Panc1 (cell line): ENCODE results near the gene EPHB2. TPM values are rescaled to one million over a fixed set of nuclear protein-coding genes. Genes with fewer than 3 reads are reported as not detected.

ENCODE experiments used
- ATAC-seq: fragments of 200-7000 bp; cut with Tn5 transposase; 2 replicates; pipeline ENCODE4 v1.9.1; 2020; ENCODE audit warnings: mild to moderate bottlenecking, moderate library complexity
- BruUV-seq: library from RNA; stranded (reverse); fragments of 400-500 nt; replicated peaks from 2 replicates; lab custom pipeline; 2021; lab: Mats Ljungman, UMichigan
- CTCF ChIA-PET: fragments of 300-600 bp; sonication (Branson Sonifier 250); formaldehyde crosslinking; loops from one replicate; lab custom pipeline; 2022; ENCODE audit warnings: antibody characterized with exemption; lab: Charles Lee
- POLR2A ChIA-PET: fragments of 300-600 bp; sonication (Branson Sonifier 250); formaldehyde crosslinking; loops from one replicate; lab custom pipeline; 2022; ENCODE audit warnings: antibody characterized with exemption; lab: Charles Lee
- DNase-seq: peaks from one replicate; pipeline ENCODE4 v3.0.0-alpha.2; 2010; ENCODE audit warnings: low read depth, low spot score
- H3K27ac ChIP-seq: 2 replicates; pipeline ENCODE4 v1.5.1; 2011; ENCODE audit warnings: mild to moderate bottlenecking, low read length, inconsistent platforms
- H3K27me3 ChIP-seq: fragments of 200-500 bp; sonication (Bioruptor generic); 2 replicates; pipeline ENCODE4 v1.6.0; 2014; ENCODE audit warnings: low read length, inconsistent platforms; ENCODE audit not compliant: control insufficient read depth, insufficient read depth
- H3K36me3 ChIP-seq: fragments of 200-500 bp; sonication (Bioruptor generic); 2 replicates; pipeline ENCODE4 v1.5.1; 2014; ENCODE audit warnings: inconsistent platforms, mild to moderate bottlenecking, low read length, moderate library complexity; ENCODE audit not compliant: control insufficient read depth, insufficient read depth
- H3K4me1 ChIP-seq: 2 replicates; pipeline ENCODE4 v1.5.1; 2011; ENCODE audit warnings: inconsistent platforms, mild to moderate bottlenecking, low read length, moderate library complexity; ENCODE audit not compliant: control insufficient read depth, insufficient read depth
- H3K4me3 ChIP-seq, 2 experiments: 2 replicates each; pipeline ENCODE4 v1.5.1; 2011 to 2012; ENCODE audit warnings: low read depth in 2 of 2, low read length in 2 of 2, mild to moderate bottlenecking in 2 of 2, inconsistent platforms in 1 of 2, moderate library complexity in 1 of 2
- H3K9me3 ChIP-seq: fragments of 200-500 bp; sonication (Bioruptor generic); 2 replicates; pipeline ENCODE4 v1.5.1; 2014; ENCODE audit warnings: low read depth, mild to moderate bottlenecking, inconsistent platforms, low read length, moderate library complexity; ENCODE audit not compliant: control insufficient read depth, insufficient read depth
- CTCF ChIP-seq: fragments of 450-650 bp; IDR thresholded peaks from 2 replicates; pipeline ENCODE4 v1.5.1; 2017; ENCODE audit warnings: mild to moderate bottlenecking
- POLR2AphosphoS5 ChIP-seq: IDR thresholded peaks from 2 replicates; pipeline ENCODE4 v1.6.1; 2012; ENCODE audit warnings: mild to moderate bottlenecking, low read depth, low read length, moderate library complexity
- REST ChIP-seq, 2 experiments: IDR thresholded peaks; 2 replicates each; pipeline ENCODE4 v1.6.1; 2011 to 2012; ENCODE audit warnings: low read depth in 2 of 2, control low read depth in 1 of 2, low read length in 1 of 2, mild to moderate bottlenecking in 1 of 2, moderate library complexity in 1 of 2; ENCODE audit not compliant: insufficient read depth in 1 of 2
- SIN3A ChIP-seq: IDR thresholded peaks from 2 replicates; pipeline ENCODE4 v1.6.1; 2012; ENCODE audit warnings: low read depth, mild to moderate bottlenecking, low read length, moderate library complexity, borderline replicate concordance; ENCODE audit not compliant: insufficient read depth
- TCF7L2 ChIP-seq: IDR thresholded peaks from 2 replicates; pipeline ENCODE4 v1.6.1; 2011; ENCODE audit warnings: mild to moderate bottlenecking, low read depth, low read length, inconsistent platforms
- in situ Hi-C: cut with HindIII; loops from 2 replicates; pipeline ENCODE4 v1.10.0; 2016; ENCODE audit warnings: low sequenced_read_pairs, low pct_unique_long_range_greater_than_20kb
- intact Hi-C: fragments of 100-400 bp; cut with micrococcal nuclease; formaldehyde crosslinking; loops from one replicate; pipeline ENCODE4 v1.10.0; 2022; ENCODE audit not compliant: unreplicated experiment
- total RNA-seq: library from RNA; stranded (reverse); gene quantifications from one replicate; pipeline ENCODE4 v1.2.1, GENCODE V29; 2021; ENCODE audit not compliant: unreplicated experiment

Gene EPHB2
- total RNA-seq, 1 experiment from 2014 or later: 29.0 TPM

- Histone ChIP-seq H3K4me1 (no peaks in the 10 kb centered on the region), H3K9me3 (no peaks in the 10 kb centered on the region), H3K27me3 (no peaks in the 10 kb centered on the region), H3K36me3 (no peaks in the 10 kb centered on the region), H3K27ac (no peak overlapping the region), H3K4me3 (no peak overlapping the region)
- ATAC-seq (no peak), DNase-seq (no peak)
- in situ Hi-C loops: no loop called here
- POLR2A ChIA-PET: no interaction called here
- intact Hi-C loops: no loop called here
- TF ChIP-seq SIN3A: no peak
- no peak for TF ChIP-seq POLR2AphosphoS5
- TF ChIP-seq REST (IDR thresholded peaks at IDR 0.05; ENCODE audit: insufficient read depth in 1 of 2, low read depth in 2 of 2, low read length in 1 of 2): no peak
- no peak for TF ChIP-seq CTCF
- TF ChIP-seq TCF7L2: no peak
- CTCF ChIA-PET: no interaction called here
- no TSS peak for BruUV-seq
Observed at GRCh38 chr1:22907528-22907927, 196.9 kb downstream of the EPHB2 start.

GRCh38 chr1:22908880-22909426 is 198.3 kb downstream of the EPHB2 start:
- Histone ChIP-seq H3K9me3 (no peaks in the 10 kb centered on the region), H3K4me3 (no peak overlapping the region), H3K36me3 (no peaks in the 10 kb centered on the region), H3K27me3 (no peaks in the 10 kb centered on the region), H3K4me1 (no peaks in the 10 kb centered on the region), H3K27ac (no peak overlapping the region)
- ChIA-PET POLR2A (no interaction called here), CTCF (no interaction called here)
- TF ChIP-seq REST (IDR thresholded peaks at IDR 0.05; ENCODE audit: insufficient read depth in 1 of 2, low read depth in 2 of 2, low read length in 1 of 2) (no peak), SIN3A (no peak)
- DNase-seq (no peak), ATAC-seq (no peak; the same call in 1 of the 2 replicates)
- intact Hi-C loops: no loop called here
- in situ Hi-C loops: no loop called here
- no TSS peak for BruUV-seq
